GM19193 (cell line): Measurements from ENCODE around the gene GSE1.
A peak's percentile ranks its signal among the peaks of the same experiment; 100 is the strongest.

Experiments used
- POLR2A ChIP-seq: IDR thresholded peaks from 4 replicates; pipeline ENCODE4 v1.6.1; 2011; ENCODE audit not compliant: insufficient read depth, insufficient read length; ENCODE audit errors: extremely low read depth

GSE1 gene

DNA sequence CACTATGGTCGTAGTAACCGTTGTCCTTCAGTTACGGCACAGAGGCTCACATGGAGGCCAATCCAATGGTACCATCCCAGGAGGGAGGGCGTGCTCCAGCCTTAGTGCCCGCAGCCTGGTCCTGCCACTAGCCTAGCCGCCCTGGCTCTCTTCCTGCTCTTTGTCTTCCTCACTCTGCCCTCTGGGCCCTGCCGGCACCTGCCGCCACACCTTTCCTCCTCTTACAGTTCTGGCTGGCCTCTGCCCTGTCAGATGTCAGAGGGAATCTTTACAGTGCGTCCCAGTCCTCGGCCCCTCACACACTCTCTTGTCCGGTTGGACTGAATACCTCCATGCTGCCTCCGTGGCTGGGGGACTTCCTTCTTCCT is 52.2 kb downstream of the GSE1 start:
- TF ChIP-seq POLR2A = peak; percentile 23

GRCh38 chr16:85665929-85666328 is 52.8 kb downstream of the GSE1 start:
- no peak for TF ChIP-seq POLR2A

GRCh38 chr16:85667261-85667660 is 54.1 kb downstream of the GSE1 start:
- no peak for TF ChIP-seq POLR2A

- no peak for TF ChIP-seq POLR2A
Observed at GRCh38 chr16:85667841-85668413, 54.8 kb downstream of the GSE1 start.

GRCh38 chr16:85668676-85669424 is 55.7 kb downstream of the GSE1 start:
- no peak for TF ChIP-seq POLR2A

- TF ChIP-seq POLR2A = no peak
Observed at GRCh38 chr16:85670840-85671239, 57.7 kb downstream of the GSE1 start.

GRCh38 chr16:85673529-85674417 is 60.7 kb downstream of the GSE1 start:
- TF ChIP-seq POLR2A = no peak

DNA sequence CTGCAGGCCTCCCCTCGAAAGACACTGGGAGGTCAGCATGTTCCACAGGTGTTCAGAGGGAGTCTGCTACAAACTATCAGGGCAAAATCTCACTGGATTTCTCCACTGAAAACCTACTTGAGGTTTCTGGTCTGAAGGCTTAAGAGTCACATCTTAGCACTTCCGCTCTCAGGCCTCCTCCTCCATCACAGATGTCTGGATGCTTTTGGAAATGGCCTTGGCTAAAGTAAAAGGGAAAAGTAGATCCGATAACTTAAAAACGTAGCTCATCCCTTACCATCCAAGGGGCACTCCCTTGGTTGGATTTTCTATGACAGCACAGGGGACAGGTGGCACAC is 61.3 kb downstream of the GSE1 start:
- no peak for TF ChIP-seq POLR2A

DNA sequence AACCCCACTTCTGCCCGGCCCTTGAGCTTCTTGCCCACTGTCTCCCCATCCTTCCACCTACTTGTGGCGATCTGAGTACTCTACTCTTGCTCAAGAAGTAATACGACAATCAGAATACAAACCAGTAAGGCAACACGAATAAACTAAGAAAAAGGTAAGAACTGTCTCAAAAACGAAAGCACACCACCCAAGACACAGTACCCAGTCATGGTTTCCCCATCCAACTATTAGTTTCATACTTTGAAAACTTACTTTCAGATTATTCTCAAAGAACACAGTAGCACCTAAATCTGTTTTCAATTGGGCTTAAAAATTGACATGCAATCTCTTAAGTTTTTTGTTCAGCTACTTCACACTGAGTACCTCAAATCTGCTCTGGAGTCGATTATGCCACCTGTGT is 61.7 kb downstream of the GSE1 start:
- TF ChIP-seq POLR2A = no peak

DNA sequence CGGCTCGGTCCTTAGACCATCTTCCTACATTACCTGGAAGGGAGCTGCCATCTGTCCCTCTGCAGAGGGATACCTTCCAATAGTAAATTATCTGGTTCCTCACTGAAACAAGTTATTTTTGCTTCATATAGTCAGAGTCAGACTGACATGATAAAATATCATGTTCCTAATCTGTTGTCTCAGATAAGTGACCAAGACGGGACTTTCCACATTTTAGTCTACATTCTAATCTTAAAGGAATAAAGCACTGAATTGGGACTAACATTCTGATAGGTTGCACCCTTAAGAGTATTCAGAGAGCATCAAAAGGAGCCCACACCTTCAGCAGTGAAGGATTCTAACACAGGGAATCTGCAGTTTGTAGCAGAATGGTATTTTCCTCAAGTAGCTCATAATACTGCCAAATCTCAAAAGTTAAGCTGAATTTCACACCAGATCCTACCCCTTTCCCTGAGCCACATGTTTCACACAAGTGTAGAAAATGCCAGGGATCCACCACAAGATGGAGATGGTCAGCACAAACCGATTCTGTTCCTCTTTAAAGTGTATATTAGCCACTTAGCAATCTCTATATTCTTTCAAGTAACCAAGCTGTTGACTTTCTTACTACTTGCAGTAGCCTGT is 62.2 kb downstream of the GSE1 start:
- no peak for TF ChIP-seq POLR2A

GRCh38 chr16:85676466-85676865 is 63.3 kb downstream of the GSE1 start:
- TF ChIP-seq POLR2A = peak; percentile 26

DNA sequence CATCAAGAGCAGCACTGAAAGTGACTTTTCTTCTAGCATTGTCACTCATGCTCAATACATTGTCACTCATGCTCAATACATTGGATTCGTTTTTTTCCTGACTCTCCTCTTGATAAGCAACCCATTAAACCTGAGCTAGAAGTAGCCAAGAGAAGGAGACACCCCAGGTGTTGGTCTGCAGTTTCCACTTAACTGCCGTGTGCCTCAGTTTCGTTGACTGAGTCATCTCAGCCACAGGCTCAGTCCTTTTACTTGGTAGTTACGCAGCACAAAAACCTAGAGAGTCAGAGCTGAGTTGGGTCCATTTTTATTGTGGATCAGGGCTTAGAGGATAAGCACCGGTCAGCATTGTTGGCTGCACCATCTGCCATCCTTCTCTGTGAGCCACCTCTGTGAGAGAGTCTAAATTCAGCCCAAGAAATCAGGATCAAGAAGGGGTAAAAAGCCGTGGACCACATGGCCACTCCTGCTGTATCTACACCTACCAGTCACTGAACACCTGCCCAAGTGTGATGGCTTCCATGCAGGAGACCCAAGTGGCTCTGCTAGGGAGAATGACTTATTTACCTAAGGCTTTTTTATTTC is 64.4 kb downstream of the GSE1 start:
- no peak for TF ChIP-seq POLR2A

GRCh38 chr16:85678016-85678415 is 64.9 kb downstream of the GSE1 start:
- TF ChIP-seq POLR2A = no peak

DNA sequence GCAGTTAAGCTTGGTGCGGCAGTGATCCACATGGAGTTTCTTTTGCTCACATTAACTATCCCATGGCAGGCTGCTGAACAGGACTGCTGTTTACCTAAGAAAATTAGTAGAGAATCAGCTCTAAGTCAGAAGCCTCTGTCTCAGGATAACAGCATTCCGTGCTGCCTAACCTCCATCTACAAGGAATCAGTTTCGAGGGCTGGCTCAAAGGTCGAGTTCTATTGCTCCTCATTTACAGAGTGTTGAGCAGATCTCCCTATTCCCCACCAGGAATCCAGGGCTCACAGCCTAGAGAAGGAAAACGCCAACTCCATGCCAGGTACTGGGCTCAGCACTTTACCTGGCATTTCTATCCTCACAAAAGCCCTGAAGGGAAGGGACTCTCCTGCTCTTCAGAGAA is 65.7 kb downstream of the GSE1 start:
- TF ChIP-seq POLR2A = no peak

DNA sequence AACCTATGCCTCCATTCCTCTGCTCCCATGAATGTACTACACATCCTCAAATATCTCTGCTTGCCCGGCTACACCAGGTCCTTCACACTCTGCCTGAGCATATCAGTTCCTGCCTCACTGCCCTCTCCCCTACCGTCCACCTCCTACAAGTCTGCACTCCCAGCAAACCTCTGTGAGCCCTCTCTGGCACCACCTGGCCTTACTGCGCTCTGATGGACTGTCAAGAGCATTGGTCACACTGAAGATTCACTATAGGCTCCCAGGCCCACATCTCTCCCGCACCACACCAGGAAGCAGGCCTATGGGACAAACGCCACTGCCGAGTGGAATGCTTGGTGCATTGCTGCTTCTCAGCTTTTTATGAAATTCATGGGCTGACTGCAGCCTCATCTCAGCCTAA is 66.7 kb downstream of the GSE1 start:
- TF ChIP-seq POLR2A = no peak
